Heart left ventricle (tissue), 16 donors: ENCODE results near the gene FAM168A. TPM values are rescaled to one million over a fixed set of nuclear protein-coding genes. Genes with fewer than 3 reads are reported as not detected.
"Not testable (repeated sequence)": the region's sequence is repeated elsewhere in the genome, so short reads cannot be mapped to it uniquely, and the experiment has no call there.

Source experiments
- ATAC-seq, 4 donors: fragments of 200-7000 bp; cut with Tn5 transposase; one replicate each; pipeline ENCODE4 v1.9.1; 2020 to 2022; ENCODE audit warnings: moderate library complexity in 4 of 4, mild to moderate bottlenecking in 3 of 4, moderate number of reproducible peaks in 1 of 4
- DNase-seq, 5 donors: peaks; one replicate each; pipeline ENCODE4 v3.0.0-alpha.2; 2020
- H3K27ac ChIP-seq, 12 donors: fragments of 200-600 bp; sonication (generic) in 4 of 12; one replicate each; pipeline versions ENCODE4 v1.5.0 to v1.8.0; 2016 to 2022; ENCODE audit warnings: mild to moderate bottlenecking in 2 of 12
- H3K27me3 ChIP-seq, 9 donors: fragments of 200-600 bp; sonication (generic) in 2 of 9; one replicate each; pipeline versions ENCODE4 v1.5.1 to v1.8.0; 2016 to 2022; ENCODE audit warnings: mild to moderate bottlenecking in 3 of 9
- H3K36me3 ChIP-seq, 9 donors: fragments of 200-600 bp; sonication (generic) in 2 of 9; one replicate each; pipeline versions ENCODE4 v1.5.0 to v1.8.0; 2018 to 2022; ENCODE audit warnings: mild to moderate bottlenecking in 2 of 9
- H3K4me1 ChIP-seq, 12 donors: fragments of 200-600 bp; sonication (generic) in 4 of 12; one replicate each; pipeline versions ENCODE4 v1.5.0 to v1.8.0; 2016 to 2022; ENCODE audit warnings: mild to moderate bottlenecking in 3 of 12
- H3K4me3 ChIP-seq, 12 donors: fragments of 200-600 bp; sonication (generic) in 4 of 12; one replicate each; pipeline versions ENCODE4 v1.5.0 to v1.8.0; 2017 to 2022; ENCODE audit warnings: mild to moderate bottlenecking in 9 of 12, moderate library complexity in 4 of 12
- H3K9me3 ChIP-seq, 12 donors: fragments of 200-600 bp; sonication (generic) in 4 of 12; one replicate each; pipeline versions ENCODE4 v1.5.0 to v1.8.0; 2016 to 2022; ENCODE audit warnings: mild to moderate bottlenecking in 1 of 12
- POLR2A ChIP-seq, 2 donors: fragments of 450-650 bp; IDR thresholded peaks; one replicate each; pipeline ENCODE4 v1.6.1; 2017; ENCODE audit warnings: antibody characterized with exemption in 2 of 2, mild to moderate bottlenecking in 2 of 2, moderate library complexity in 2 of 2
- WGBS, 4 donors: extraction: QIAGEN DNeasy Blood & Tissue Kit in 2 of 4; methylation state at CpG; one replicate each; pipeline versions ENCODE4 v1.1.5 to v1.1.7; 2013 to 2018; 5-methylcytosine and 5-hydroxymethylcytosine counted together
- intact Hi-C, 10 donors: fragments of 100-400 bp; cut with DNase I; formaldehyde crosslinking; loops; one replicate each; pipeline versions ENCODE4 v1.11.1 to v1.14.2; 2022
- polyA plus RNA-seq, 2 donors: library from polyadenylated mRNA; stranded (reverse); fragments of 200-250 nt; gene quantifications; one replicate each; pipeline ENCODE4 v1.2.3, GENCODE V29; 2013
- total RNA-seq, 9 donors: library from RNA; depleted of rRNA in 2 of 9; stranded (reverse); fragments of >200 nt in 2 of 9; fragmentation: NEBNext Ultra II Directional in 3 of 9; extraction: Animal tissue kit (Norgen Biotek cat#: 25700) in 3 of 9; gene quantifications; one replicate each; pipeline versions ENCODE4 v1.1.0 to v1.2.4, GENCODE V29; 2016 to 2023
- TF ChIP-seq, protein P1 (sequence below), 12 donors: fragments of 200-600 bp; sonication (generic) in 4 of 12; IDR thresholded peaks; one replicate each; pipeline versions ENCODE4 v1.5.0 to v1.8.0; 2018 to 2022; ENCODE audit warnings: antibody characterized with exemption in 12 of 12, mild to moderate bottlenecking in 5 of 12
- donor health status: ischemic (EF 13 %, LVEDD 7.1; RV severe dilation, severe dysfunction).
- donor health status: healthy with polysubstance abuse.
- donor health status: DM: no; HTN: yes; CAD: no.
- donor health status: DM: no; HTN: no; CAD: no.
- donor health status: ischemic (EF 25% LVEDD 6.9; RV normal size, moderate dysfunction).
- donor health status: ischemic (EF 25% LVEDD 5.7; RV mildly dilated, moderate dysfunction).
- donor health status: healthy.
- donor health status: DM: yes; HTN: yes; CAD: no.
- donor health status: ischemic (EF 35%, LVEDD 5.7; RV mildly dilated, moderate dysfunction).
- donor health status: nonischemic (EF 11% LVEDD 7.7; RV severe dilation, severe dysfunction).
- donor health status: DM: yes; HTN: yes; CAD: no.
- donor health status: PGD.
- donor health status: ischemic (EF 29% LVEDD 5.4; RV normal size, mild dysfunction).
- donor health status: nonischemic (EF 23%, LVEDD 6.1; RV moderate dilation, normal function).

The FAM168A gene
- total and polyA plus RNA-seq, 11 donors, result 9.0 to 39.1 (median 27.8) TPM

DNA sequence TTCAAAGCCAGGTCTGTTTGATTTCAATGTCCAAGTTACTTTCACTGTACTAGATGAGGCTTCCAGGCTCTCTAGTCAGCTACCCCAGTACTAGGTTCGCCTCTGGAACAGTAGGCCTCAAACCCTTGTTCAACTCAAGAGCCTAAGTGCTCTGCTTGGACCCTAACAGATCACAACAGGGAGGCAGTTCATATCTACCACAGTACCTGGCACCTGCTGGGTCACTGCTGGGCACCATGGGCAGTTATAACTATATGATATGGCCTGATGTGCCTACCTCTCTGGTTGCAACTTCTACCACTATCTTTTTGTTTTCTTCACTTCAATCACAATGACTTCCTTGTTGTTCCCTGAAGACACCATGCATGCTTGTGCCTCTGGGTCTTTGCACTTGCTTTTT, 124.7 kb downstream of the FAM168A start:
- H3K4me3 ChIP-seq, result no peak overlapping the region
- TF ChIP-seq, protein P1, sequence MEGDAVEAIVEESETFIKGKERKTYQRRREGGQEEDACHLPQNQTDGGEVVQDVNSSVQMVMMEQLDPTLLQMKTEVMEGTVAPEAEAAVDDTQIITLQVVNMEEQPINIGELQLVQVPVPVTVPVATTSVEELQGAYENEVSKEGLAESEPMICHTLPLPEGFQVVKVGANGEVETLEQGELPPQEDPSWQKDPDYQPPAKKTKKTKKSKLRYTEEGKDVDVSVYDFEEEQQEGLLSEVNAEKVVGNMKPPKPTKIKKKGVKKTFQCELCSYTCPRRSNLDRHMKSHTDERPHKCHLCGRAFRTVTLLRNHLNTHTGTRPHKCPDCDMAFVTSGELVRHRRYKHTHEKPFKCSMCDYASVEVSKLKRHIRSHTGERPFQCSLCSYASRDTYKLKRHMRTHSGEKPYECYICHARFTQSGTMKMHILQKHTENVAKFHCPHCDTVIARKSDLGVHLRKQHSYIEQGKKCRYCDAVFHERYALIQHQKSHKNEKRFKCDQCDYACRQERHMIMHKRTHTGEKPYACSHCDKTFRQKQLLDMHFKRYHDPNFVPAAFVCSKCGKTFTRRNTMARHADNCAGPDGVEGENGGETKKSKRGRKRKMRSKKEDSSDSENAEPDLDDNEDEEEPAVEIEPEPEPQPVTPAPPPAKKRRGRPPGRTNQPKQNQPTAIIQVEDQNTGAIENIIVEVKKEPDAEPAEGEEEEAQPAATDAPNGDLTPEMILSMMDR (IDR thresholded peaks at IDR 0.05), result no peak
- no peak for TF ChIP-seq POLR2A (IDR thresholded peaks at IDR 0.05)
- H3K36me3 ChIP-seq, result no peaks in the 10 kb centered on the region
- DNase-seq (no peak), ATAC-seq (no peak)
- peaks cover 0 to 25% (median 15%) of the 10 kb centered on the region in 12 donors for H3K9me3 ChIP-seq
- peaks cover 0 to 28% (median 11%) of the 10 kb centered on the region in 12 donors for H3K4me1 ChIP-seq
- intact Hi-C loops, result loop anchor here in 3 of 10 donors (5.0 to 10.0 kb wide), 2 partner anchors 36 to 122 kb away; partner anchors contain the start of gene FAM168A (in 2 of the 3)
- H3K27ac ChIP-seq, result no peak overlapping the region
- WGBS, 4 donors, result 85 to 98% (median 95%) methylated on average over 1 of the region's 1 CpG
- H3K27me3 ChIP-seq, result no peaks in the 10 kb centered on the region

DNA sequence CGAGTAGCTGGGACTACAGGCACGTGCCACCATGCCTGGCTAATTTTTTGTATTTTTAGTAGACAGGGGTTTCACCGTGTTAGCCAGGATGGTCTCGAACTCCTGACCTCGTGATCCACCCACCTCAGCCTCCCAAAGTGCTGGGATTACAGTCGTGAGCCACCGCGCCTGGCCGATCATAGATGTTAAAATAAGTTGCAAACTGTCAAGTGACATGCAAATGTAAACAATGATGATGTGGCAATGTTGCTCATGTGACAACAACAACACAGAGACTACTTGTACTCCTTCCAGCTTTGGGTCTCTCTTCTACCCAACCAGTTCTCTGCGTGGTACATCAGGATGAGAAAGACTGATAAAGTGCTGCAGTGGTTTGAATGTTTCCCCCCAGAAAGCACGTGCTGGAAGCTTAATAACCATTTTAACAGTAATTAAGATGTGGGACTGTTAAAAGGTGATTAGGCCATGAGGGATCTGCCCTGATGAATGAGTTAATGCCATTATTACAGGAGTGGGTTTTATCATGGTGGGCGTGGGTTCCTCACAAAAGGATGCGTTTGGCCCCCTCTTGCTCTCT, 127.8 kb downstream of the FAM168A start:
- WGBS, 4 donors, result 87 to 96% (median 94%) methylated on average over 13 of the region's 13 CpGs
- intact Hi-C loops, result loop anchor here in 3 of 10 donors (5.0 to 10.0 kb wide), 2 partner anchors 33 to 125 kb away; partner anchors contain the start of gene FAM168A (in 2 of the 3)

DNA sequence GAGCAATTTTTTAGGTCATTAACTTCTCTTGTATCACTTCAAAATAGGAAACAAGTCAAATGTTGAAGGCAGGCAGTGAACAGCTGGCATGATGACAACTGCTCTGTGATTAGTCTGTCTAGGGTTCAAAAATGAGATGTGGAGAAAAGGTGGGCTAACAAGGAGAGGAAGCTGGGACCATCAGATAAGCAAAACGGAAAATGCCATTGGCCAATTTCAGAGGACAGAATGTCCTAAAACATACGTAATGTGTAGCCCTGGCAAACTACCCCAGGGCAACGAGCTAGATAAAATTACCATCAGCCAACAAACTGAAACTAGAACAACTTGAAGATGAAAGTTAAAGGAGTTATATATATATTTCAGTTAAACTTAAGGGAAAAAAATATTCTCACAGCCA, 128.5 kb downstream of the FAM168A start:
- TF ChIP-seq POLR2A (IDR thresholded peaks at IDR 0.05), result no peak
- TF ChIP-seq, protein P1 (IDR thresholded peaks at IDR 0.05), result no peak
- no peaks in the 10 kb centered on the region for H3K36me3 ChIP-seq

More for the DNA sequence above, 127.8 kb downstream of the FAM168A start:
- ATAC-seq, H3K36me3 ChIP-seq, H3K27me3 ChIP-seq, DNase-seq, H3K9me3 ChIP-seq: not testable (repeated sequence)
- Histone ChIP-seq H3K4me3 (peak overlapping the region in 1 of 12 donors; percentile 6), H3K4me1 (peaks cover 0 to 56% (median 35%) of the 10 kb centered on the region in 12 donors), H3K27ac (peak overlapping the region in 10 of 12 donors; percentile 3 to 64 (median 49))

DNA sequence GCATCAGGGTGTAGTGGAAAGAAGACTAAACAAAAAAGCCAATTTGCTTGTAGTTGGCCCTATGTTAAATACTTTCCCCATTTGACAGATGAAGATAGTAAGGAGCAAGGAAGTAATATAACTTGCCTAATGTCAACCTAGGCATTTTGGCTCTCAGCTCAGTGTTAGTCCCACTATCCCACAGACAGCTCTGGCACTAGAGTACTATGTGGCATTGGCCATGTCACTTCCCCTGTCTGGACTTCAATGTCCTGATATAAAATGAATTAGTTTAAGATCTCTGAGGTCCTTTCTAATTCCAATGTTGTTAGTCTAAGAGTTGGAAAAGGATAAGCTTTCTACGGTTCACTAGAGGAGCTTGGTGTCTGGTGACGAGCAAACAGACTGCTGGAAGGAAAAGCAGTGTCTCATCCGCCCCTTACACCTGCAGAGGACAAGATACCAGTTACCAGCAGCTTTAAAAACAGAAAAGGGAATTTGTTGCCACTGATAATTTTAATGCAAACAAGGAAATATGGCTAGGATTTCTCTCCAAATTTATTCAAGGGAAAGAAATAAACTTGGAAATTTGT, 129.2 kb downstream of the FAM168A start:
- H3K4me3 ChIP-seq, result no peak overlapping the region
- peak overlapping the region in 9 of 12 donors; percentile 20 to 64 (median 50) for H3K27ac ChIP-seq

More for the DNA sequence above, 128.5 kb downstream of the FAM168A start:
- H3K27me3 ChIP-seq, result no peaks in the 10 kb centered on the region
- H3K4me1 ChIP-seq, result peaks cover 0 to 61% (median 37%) of the 10 kb centered on the region in 12 donors
- DNase-seq (no peak), ATAC-seq (peak; percentile 15 to 67 (median 43))
- H3K9me3 ChIP-seq, result no peaks in the 10 kb centered on the region
- H3K27ac ChIP-seq, result peak overlapping the region in 10 of 12 donors; percentile 3 to 64 (median 49)
- H3K4me3 ChIP-seq, result peak overlapping the region in 1 of 12 donors; percentile 6
- intact Hi-C loops, result loop anchor here in 3 of 10 donors (1.0 to 5.0 kb wide), 3 partner anchors 13 to 128 kb away; partner anchors contain the start of gene FAM168A (in 1 of the 3)
- WGBS, 4 donors, result 19 to 31% (median 22%) methylated on average over 3 of the region's 3 CpGs

More for the DNA sequence above, 129.2 kb downstream of the FAM168A start:
- Histone ChIP-seq H3K36me3 (no peaks in the 10 kb centered on the region), H3K27me3 (no peaks in the 10 kb centered on the region), H3K9me3 (no peaks in the 10 kb centered on the region), H3K4me1 (peaks cover 0 to 65% (median 40%) of the 10 kb centered on the region in 12 donors)
- intact Hi-C loops, result loop anchor here in 3 of 10 donors (1.0 to 5.0 kb wide), 3 partner anchors 12 to 129 kb away; partner anchors contain the start of gene FAM168A (in 1 of the 3)
- DNase-seq (no peak), ATAC-seq (peak in 1 of 4 donors; percentile 16)
- WGBS, 4 donors, result 62 to 73% (median 65%) methylated on average over 3 of the region's 3 CpGs
- no peak for TF ChIP-seq POLR2A (IDR thresholded peaks at IDR 0.05)
- TF ChIP-seq, protein P1 (IDR thresholded peaks at IDR 0.05), result no peak
